GM12865 (cell line): ENCODE data around the gene PPTC7.
A peak's percentile ranks its signal among the peaks of the same experiment; 100 is the strongest.
"Not testable (repeated sequence)": the region's sequence is repeated elsewhere in the genome, so short reads cannot be mapped to it uniquely, and the experiment has no call there.

ENCODE experiments used
- DNase-seq: peaks from one replicate; pipeline ENCODE4 v3.0.0; 2010; ENCODE audit warnings: low read depth
- H3K4me3 ChIP-seq: 2 replicates; pipeline ENCODE4 v1.5.1; 2011; ENCODE audit warnings: mild to moderate bottlenecking, low read depth, low read length, control low read depth
- TF ChIP-seq, protein P1 (sequence below): IDR thresholded peaks from 2 replicates; pipeline ENCODE4 v1.5.1; 2011; ENCODE audit warnings: low read length, control low read depth, low read depth, inconsistent platforms; ENCODE audit not compliant: insufficient read depth; ENCODE audit errors: missing control alignments

PPTC7 gene

GRCh38 chr12:110597885-110598284 is 14.8 kb upstream of the PPTC7 start:
- no peak overlapping the region for H3K4me3 ChIP-seq
- TF ChIP-seq, protein P1, sequence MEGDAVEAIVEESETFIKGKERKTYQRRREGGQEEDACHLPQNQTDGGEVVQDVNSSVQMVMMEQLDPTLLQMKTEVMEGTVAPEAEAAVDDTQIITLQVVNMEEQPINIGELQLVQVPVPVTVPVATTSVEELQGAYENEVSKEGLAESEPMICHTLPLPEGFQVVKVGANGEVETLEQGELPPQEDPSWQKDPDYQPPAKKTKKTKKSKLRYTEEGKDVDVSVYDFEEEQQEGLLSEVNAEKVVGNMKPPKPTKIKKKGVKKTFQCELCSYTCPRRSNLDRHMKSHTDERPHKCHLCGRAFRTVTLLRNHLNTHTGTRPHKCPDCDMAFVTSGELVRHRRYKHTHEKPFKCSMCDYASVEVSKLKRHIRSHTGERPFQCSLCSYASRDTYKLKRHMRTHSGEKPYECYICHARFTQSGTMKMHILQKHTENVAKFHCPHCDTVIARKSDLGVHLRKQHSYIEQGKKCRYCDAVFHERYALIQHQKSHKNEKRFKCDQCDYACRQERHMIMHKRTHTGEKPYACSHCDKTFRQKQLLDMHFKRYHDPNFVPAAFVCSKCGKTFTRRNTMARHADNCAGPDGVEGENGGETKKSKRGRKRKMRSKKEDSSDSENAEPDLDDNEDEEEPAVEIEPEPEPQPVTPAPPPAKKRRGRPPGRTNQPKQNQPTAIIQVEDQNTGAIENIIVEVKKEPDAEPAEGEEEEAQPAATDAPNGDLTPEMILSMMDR = no peak

GRCh38 chr12:110592919-110593318 is 9.8 kb upstream of the PPTC7 start:
- DNase-seq, H3K4me3 ChIP-seq: not testable (repeated sequence)

More at GRCh38 chr12:110597885-110598284, 14.8 kb upstream of the PPTC7 start:
- no peak for DNase-seq

- TF ChIP-seq, protein P1 = no peak
- no peak for DNase-seq
Measured at GRCh38 chr12:110592078-110592477, 9.0 kb upstream of the PPTC7 start.

GRCh38 chr12:110591451-110592051 is 8.4 kb upstream of the PPTC7 start:
- no peak for DNase-seq
- TF ChIP-seq, protein P1 = no peak
- no peak overlapping the region for H3K4me3 ChIP-seq

More at GRCh38 chr12:110592078-110592477, 9.0 kb upstream of the PPTC7 start:
- no peak overlapping the region for H3K4me3 ChIP-seq

DNA sequence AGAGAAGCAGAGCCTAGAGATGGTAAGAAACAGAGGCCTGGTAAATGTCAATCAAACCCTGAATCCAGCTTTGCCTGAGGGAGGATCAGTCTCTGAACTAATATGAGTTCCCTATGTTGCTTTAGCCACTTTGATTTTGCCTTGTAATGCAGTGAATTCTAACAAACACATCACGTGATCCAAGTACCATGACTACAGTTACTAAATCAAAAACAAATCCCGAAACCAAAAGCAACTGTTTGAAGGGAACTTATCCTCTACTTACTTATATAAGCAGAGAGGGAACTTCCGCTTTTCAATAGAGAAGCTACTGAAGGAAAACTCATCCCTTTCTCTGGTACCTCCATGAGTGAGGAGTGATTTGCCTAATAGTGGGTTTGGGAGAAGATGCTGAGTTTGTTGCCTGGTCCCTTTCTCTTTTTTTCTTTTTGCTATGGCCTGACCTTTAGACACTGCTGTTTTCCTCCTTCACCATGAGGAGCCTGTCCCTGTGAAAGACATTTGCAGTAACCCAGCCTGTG is 7.7 kb upstream of the PPTC7 start:
- peak overlapping the region; percentile 17; the same call in 1 of the 2 replicates for H3K4me3 ChIP-seq
- DNase-seq = peak; percentile 88
- TF ChIP-seq, protein P1 = no peak

DNA sequence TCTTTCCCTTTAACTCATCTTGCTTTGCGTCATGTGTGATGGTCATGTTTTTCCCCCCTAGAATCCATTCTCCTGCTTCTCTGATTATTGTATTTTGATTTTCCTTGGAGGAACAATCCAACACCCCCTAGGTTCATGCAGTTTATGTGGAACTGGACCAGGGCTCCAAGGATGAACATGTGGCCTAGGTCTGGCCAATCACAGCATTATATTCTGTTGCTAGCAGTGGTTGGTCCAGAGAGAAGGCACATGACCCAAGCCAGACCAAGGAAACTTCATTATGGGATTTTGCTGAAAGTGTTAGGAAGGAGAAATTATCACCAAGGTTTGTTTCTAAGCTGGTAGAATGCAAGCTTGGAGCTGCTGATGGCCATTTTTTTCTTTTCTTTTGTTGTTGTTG is 6.9 kb upstream of the PPTC7 start:
- TF ChIP-seq, protein P1 = no peak
- no peak for DNase-seq

DNA sequence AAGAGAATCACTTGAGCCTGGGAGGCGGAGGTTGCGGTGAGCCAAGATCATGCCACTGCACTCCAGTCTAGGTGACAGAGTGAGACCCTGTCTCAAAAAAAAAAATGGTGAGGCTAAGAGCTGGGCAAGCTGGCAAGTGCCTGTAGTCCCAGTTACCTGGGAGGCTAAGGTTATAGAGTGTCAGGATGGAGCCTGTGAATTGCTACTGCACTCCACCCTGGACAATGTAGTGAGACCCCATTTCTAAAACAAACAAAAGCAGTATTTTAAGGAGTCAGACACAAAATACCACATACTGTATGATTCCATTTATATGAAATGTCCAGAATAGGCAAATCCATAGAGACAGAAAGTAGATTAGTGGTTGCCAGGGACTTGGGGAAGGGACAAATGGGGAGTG is 4.0 kb upstream of the PPTC7 start:
- not testable (repeated sequence) for DNase-seq, H3K4me3 ChIP-seq

More for the DNA sequence above, 6.9 kb upstream of the PPTC7 start:
- H3K4me3 ChIP-seq = no peak overlapping the region

DNA sequence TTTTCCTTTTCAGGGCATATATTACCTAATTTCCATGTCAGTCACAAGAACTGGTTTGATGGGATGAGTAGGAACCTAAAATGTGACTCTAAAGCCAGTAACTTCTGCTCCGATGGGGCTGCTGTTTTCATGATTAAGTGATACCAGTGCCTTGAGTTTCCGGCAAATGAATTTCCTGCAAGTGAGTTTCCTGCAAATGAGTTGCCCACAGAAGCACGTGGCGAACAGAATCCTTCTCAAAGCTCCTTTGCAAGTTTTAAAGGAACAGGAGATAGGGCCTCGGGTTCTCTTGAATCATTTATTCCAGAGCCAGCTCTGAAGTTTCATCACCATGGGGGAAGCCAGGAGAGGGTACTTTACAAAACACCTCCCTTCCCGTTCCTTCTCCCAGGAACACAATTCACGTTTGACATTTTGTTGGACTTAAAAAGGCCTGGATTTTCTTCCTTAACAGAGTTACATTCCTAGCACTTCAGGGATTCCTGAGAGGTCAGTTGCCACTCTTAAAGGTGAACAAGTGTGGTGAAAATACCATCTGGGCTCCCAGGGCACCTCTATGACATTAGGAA is 2.2 kb upstream of the PPTC7 start:
- H3K4me3 ChIP-seq = no peak overlapping the region
- TF ChIP-seq, protein P1 = no peak

More for the DNA sequence above, 2.2 kb upstream of the PPTC7 start:
- no peak for DNase-seq
